Measurements from ENCODE around the gene RNF167.
"Not testable (repeated sequence)": the region's sequence is repeated elsewhere in the genome, so short reads cannot be mapped to it uniquely, and the experiment has no call there.

RNF167 gene

GRCh38 chr17:4902540-4902939, 37.5 kb upstream of the RNF167 start:
- DNase-seq (ENCODE audit: low read depth in 2 of 2), result no peak

- DNase-seq (ENCODE audit: low read depth in 2 of 2), result peak; percentile 53 to 56
Observed at GRCh38 chr17:4903051-4903818, 36.8 kb upstream of the RNF167 start, which contains the start of gene CHRNE. Gene CHRNE, minus strand, starts transcription at chr17:4903098. Its CDS starts 35 bp downstream, at chr17:4903063.

GRCh38 chr17:4906642-4907041, 33.4 kb upstream of the RNF167 start:
- not testable (repeated sequence) for DNase-seq (ENCODE audit: low read depth in 2 of 2)

GRCh38 chr17:4908301-4908700, 31.8 kb upstream of the RNF167 start:
- no peak for DNase-seq (ENCODE audit: low read depth in 2 of 2)

GRCh38 chr17:4908711-4909496, 31.2 kb upstream of the RNF167 start:
- peak; percentile 50 to 66 for DNase-seq (ENCODE audit: low read depth in 2 of 2)

GRCh38 chr17:4913994-4914393, 26.1 kb upstream of the RNF167 start:
- no peak for DNase-seq (ENCODE audit: low read depth in 2 of 2)

GRCh38 chr17:4914551-4914950, 25.5 kb upstream of the RNF167 start:
- DNase-seq (ENCODE audit: low read depth in 2 of 2), result not testable (repeated sequence)

- DNase-seq (ENCODE audit: low read depth in 2 of 2), result no peak
Observed at GRCh38 chr17:4919511-4920047, 20.5 kb upstream of the RNF167 start.

- no peak for DNase-seq (ENCODE audit: low read depth in 2 of 2)
Observed at GRCh38 chr17:4920351-4921048, 19.6 kb upstream of the RNF167 start.

- DNase-seq (ENCODE audit: low read depth in 2 of 2), result no peak
Observed at GRCh38 chr17:4921320-4921719, 18.7 kb upstream of the RNF167 start.

GRCh38 chr17:4926577-4927335, 13.3 kb upstream of the RNF167 start:
- DNase-seq (ENCODE audit: low read depth in 2 of 2), result not testable (repeated sequence)

GRCh38 chr17:4928881-4929280, 11.2 kb upstream of the RNF167 start:
- DNase-seq (ENCODE audit: low read depth in 2 of 2), result no peak

GRCh38 chr17:4931963-4932362, 8.1 kb upstream of the RNF167 start, which contains the start of gene GP1BA:
Gene GP1BA, plus strand, starts transcription at chr17:4932277. Its CDS starts 328 bp downstream, at chr17:4932605.
- no peak for DNase-seq (ENCODE audit: low read depth in 2 of 2)

- DNase-seq (ENCODE audit: low read depth in 2 of 2), result no peak
Observed at GRCh38 chr17:4932756-4933155, 7.3 kb upstream of the RNF167 start.

GRCh38 chr17:4933646-4934045, 6.4 kb upstream of the RNF167 start:
- no peak for DNase-seq (ENCODE audit: low read depth in 2 of 2)

GRCh38 chr17:4934173-4934979, 5.7 kb upstream of the RNF167 start:
- no peak for DNase-seq (ENCODE audit: low read depth in 2 of 2)

- no peak for DNase-seq (ENCODE audit: low read depth in 2 of 2)
Observed at GRCh38 chr17:4935650-4936049, 4.4 kb upstream of the RNF167 start.

GRCh38 chr17:4936436-4936835, 3.6 kb upstream of the RNF167 start:
- no peak for DNase-seq (ENCODE audit: low read depth in 2 of 2)

- DNase-seq (ENCODE audit: low read depth in 2 of 2), result no peak
Observed at GRCh38 chr17:4937553-4937952, 2.5 kb upstream of the RNF167 start.

GRCh38 chr17:4938069-4938491, 2.0 kb upstream of the RNF167 start:
- no peak for DNase-seq (ENCODE audit: low read depth in 2 of 2)

All from stimulated activated CD8-positive, alpha-beta memory T cell treated with anti-CD3 and anti-CD28 coated beads, Interleukin-15, amount 100 ng/mL, for 48 hours (primary cell).